Renal pelvis (tissue), 4 donors: Measurements from ENCODE around the gene SORCS1. TPM values are rescaled to one million over a fixed set of nuclear protein-coding genes. Genes with fewer than 3 reads are reported as not detected.

Experiments
- DNase-seq: peaks from one replicate; pipeline ENCODE4 v3.0.0-alpha.2; 2013
- polyA plus RNA-seq, 3 donors: library from polyadenylated mRNA; unstranded; fragments of 120-200 nt; gene quantifications; one replicate each; pipeline ENCODE4 v1.2.1, GENCODE V29; 2013; ENCODE audit not compliant: insufficient read length in 3 of 3

The SORCS1 gene
- polyA plus RNA-seq, 3 donors: 9.9 to 17.5 (median 14.5) TPM

- no peak for DNase-seq
These were observed 491.9 kb downstream of the SORCS1 start for GRCh38 chr10:106672517-106673175.

GRCh38 chr10:106661767-106662140 is 502.8 kb downstream of the SORCS1 start:
- DNase-seq: no peak

GRCh38 chr10:106661133-106661766 is 503.3 kb downstream of the SORCS1 start:
- no peak for DNase-seq

- DNase-seq: no peak
These were observed 504.0 kb downstream of the SORCS1 start for GRCh38 chr10:106660550-106660949.

- no peak for DNase-seq
These were observed 508.9 kb downstream of the SORCS1 start for GRCh38 chr10:106655636-106656035.

GRCh38 chr10:106655165-106655564 is 509.3 kb downstream of the SORCS1 start:
- no peak for DNase-seq

- DNase-seq: no peak
These were observed 512.2 kb downstream of the SORCS1 start for GRCh38 chr10:106652279-106652678.

- DNase-seq: no peak
These were observed 515.7 kb downstream of the SORCS1 start for GRCh38 chr10:106648534-106649481.

- no peak for DNase-seq
These were observed 521.0 kb downstream of the SORCS1 start for GRCh38 chr10:106643473-106643872.

GRCh38 chr10:106637873-106638272 is 526.6 kb downstream of the SORCS1 start:
- DNase-seq: no peak

- no peak for DNase-seq
These were observed 527.6 kb downstream of the SORCS1 start for GRCh38 chr10:106636766-106637491.

GRCh38 chr10:106635947-106636346 is 528.6 kb downstream of the SORCS1 start:
- DNase-seq: no peak

GRCh38 chr10:106631016-106631702 is 533.3 kb downstream of the SORCS1 start:
- DNase-seq: no peak

- no peak for DNase-seq
These were observed 538.1 kb downstream of the SORCS1 start for GRCh38 chr10:106626371-106626770.

- no peak for DNase-seq
These were observed 538.8 kb downstream of the SORCS1 start for GRCh38 chr10:106625751-106626150.

GRCh38 chr10:106619346-106619745 is 545.2 kb downstream of the SORCS1 start:
- no peak for DNase-seq

- no peak for DNase-seq
These were observed 545.9 kb downstream of the SORCS1 start for GRCh38 chr10:106618646-106619045.

- DNase-seq: no peak
These were observed 549.4 kb downstream of the SORCS1 start for GRCh38 chr10:106615081-106615480.

GRCh38 chr10:106614293-106614692 is 550.2 kb downstream of the SORCS1 start:
- no peak for DNase-seq

GRCh38 chr10:106612381-106612780 is 552.1 kb downstream of the SORCS1 start:
- no peak for DNase-seq
